ENCODE measurements around the gene LINGO3. TPM values are rescaled to one million over a fixed set of nuclear protein-coding genes. Genes with fewer than 3 reads are reported as not detected.

LINGO3 gene
- total and polyA plus RNA-seq, 2 of the 8 experiments (the other 6 are each of a cell fraction or from before 2014, with no cell fraction given): 0.59 TPM; not detected in 1

DNA sequence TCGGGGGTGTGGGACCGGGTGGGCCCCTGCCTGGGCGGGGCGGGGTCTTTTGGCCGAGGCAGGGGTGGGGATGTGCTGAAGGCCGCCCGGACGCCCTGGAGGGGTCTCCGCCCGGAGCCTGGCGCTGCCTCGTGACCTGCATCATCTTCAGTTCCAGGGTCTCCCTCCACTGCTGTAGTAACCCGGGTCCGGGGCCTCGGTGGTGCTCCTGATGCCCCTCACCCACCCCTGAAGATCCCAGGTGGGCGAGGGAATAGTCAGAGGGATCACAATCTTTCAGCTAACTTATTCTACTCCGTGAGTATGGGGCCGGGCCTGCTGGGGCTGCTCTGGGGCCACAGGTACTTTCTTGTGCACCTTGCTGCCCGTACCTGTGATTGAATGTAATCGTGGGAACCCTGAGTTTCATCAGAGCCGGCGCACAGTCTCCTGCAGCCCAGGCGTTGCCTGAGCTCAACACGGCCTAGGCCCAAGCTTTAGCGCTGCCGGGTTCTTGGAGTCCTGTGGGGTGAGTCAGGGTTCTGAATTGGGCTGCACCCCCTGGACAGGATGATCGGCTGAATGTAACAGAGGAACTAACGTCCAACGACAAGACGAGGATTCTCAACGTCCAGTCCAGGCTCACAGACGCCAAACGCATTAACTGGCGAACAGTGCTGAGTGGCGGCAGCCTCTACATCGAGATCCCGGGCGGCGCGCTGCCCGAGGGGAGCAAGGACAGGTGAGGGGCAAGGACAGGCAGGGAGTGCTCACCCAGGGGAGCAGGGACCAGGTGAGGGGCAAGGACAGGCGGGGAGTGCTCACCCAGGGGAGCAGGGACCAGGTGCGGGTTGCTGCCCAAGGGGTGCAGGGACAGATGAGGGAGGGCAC, 36.5 kb downstream of the LINGO3 start (continued):
- TF ChIP-seq, protein P1, sequence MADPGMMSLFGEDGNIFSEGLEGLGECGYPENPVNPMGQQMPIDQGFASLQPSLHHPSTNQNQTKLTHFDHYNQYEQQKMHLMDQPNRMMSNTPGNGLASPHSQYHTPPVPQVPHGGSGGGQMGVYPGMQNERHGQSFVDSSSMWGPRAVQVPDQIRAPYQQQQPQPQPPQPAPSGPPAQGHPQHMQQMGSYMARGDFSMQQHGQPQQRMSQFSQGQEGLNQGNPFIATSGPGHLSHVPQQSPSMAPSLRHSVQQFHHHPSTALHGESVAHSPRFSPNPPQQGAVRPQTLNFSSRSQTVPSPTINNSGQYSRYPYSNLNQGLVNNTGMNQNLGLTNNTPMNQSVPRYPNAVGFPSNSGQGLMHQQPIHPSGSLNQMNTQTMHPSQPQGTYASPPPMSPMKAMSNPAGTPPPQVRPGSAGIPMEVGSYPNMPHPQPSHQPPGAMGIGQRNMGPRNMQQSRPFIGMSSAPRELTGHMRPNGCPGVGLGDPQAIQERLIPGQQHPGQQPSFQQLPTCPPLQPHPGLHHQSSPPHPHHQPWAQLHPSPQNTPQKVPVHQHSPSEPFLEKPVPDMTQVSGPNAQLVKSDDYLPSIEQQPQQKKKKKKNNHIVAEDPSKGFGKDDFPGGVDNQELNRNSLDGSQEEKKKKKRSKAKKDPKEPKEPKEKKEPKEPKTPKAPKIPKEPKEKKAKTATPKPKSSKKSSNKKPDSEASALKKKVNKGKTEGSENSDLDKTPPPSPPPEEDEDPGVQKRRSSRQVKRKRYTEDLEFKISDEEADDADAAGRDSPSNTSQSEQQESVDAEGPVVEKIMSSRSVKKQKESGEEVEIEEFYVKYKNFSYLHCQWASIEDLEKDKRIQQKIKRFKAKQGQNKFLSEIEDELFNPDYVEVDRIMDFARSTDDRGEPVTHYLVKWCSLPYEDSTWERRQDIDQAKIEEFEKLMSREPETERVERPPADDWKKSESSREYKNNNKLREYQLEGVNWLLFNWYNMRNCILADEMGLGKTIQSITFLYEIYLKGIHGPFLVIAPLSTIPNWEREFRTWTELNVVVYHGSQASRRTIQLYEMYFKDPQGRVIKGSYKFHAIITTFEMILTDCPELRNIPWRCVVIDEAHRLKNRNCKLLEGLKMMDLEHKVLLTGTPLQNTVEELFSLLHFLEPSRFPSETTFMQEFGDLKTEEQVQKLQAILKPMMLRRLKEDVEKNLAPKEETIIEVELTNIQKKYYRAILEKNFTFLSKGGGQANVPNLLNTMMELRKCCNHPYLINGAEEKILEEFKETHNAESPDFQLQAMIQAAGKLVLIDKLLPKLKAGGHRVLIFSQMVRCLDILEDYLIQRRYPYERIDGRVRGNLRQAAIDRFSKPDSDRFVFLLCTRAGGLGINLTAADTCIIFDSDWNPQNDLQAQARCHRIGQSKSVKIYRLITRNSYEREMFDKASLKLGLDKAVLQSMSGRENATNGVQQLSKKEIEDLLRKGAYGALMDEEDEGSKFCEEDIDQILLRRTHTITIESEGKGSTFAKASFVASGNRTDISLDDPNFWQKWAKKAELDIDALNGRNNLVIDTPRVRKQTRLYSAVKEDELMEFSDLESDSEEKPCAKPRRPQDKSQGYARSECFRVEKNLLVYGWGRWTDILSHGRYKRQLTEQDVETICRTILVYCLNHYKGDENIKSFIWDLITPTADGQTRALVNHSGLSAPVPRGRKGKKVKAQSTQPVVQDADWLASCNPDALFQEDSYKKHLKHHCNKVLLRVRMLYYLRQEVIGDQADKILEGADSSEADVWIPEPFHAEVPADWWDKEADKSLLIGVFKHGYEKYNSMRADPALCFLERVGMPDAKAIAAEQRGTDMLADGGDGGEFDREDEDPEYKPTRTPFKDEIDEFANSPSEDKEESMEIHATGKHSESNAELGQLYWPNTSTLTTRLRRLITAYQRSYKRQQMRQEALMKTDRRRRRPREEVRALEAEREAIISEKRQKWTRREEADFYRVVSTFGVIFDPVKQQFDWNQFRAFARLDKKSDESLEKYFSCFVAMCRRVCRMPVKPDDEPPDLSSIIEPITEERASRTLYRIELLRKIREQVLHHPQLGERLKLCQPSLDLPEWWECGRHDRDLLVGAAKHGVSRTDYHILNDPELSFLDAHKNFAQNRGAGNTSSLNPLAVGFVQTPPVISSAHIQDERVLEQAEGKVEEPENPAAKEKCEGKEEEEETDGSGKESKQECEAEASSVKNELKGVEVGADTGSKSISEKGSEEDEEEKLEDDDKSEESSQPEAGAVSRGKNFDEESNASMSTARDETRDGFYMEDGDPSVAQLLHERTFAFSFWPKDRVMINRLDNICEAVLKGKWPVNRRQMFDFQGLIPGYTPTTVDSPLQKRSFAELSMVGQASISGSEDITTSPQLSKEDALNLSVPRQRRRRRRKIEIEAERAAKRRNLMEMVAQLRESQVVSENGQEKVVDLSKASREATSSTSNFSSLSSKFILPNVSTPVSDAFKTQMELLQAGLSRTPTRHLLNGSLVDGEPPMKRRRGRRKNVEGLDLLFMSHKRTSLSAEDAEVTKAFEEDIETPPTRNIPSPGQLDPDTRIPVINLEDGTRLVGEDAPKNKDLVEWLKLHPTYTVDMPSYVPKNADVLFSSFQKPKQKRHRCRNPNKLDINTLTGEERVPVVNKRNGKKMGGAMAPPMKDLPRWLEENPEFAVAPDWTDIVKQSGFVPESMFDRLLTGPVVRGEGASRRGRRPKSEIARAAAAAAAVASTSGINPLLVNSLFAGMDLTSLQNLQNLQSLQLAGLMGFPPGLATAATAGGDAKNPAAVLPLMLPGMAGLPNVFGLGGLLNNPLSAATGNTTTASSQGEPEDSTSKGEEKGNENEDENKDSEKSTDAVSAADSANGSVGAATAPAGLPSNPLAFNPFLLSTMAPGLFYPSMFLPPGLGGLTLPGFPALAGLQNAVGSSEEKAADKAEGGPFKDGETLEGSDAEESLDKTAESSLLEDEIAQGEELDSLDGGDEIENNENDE (IDR thresholded peaks at IDR 0.05; ENCODE audit: insufficient replicate concordance, low read length): no peak
- TF ChIP-seq, protein P2, sequence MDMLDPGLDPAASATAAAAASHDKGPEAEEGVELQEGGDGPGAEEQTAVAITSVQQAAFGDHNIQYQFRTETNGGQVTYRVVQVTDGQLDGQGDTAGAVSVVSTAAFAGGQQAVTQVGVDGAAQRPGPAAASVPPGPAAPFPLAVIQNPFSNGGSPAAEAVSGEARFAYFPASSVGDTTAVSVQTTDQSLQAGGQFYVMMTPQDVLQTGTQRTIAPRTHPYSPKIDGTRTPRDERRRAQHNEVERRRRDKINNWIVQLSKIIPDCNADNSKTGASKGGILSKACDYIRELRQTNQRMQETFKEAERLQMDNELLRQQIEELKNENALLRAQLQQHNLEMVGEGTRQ (IDR thresholded peaks at IDR 0.05; ENCODE audit: low read length): no peak
- TF ChIP-seq, protein P3, sequence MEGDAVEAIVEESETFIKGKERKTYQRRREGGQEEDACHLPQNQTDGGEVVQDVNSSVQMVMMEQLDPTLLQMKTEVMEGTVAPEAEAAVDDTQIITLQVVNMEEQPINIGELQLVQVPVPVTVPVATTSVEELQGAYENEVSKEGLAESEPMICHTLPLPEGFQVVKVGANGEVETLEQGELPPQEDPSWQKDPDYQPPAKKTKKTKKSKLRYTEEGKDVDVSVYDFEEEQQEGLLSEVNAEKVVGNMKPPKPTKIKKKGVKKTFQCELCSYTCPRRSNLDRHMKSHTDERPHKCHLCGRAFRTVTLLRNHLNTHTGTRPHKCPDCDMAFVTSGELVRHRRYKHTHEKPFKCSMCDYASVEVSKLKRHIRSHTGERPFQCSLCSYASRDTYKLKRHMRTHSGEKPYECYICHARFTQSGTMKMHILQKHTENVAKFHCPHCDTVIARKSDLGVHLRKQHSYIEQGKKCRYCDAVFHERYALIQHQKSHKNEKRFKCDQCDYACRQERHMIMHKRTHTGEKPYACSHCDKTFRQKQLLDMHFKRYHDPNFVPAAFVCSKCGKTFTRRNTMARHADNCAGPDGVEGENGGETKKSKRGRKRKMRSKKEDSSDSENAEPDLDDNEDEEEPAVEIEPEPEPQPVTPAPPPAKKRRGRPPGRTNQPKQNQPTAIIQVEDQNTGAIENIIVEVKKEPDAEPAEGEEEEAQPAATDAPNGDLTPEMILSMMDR (IDR thresholded peaks at IDR 0.05; ENCODE audit: control extremely low read depth in 1 of 3, insufficient read depth in 1 of 3, low read depth in 1 of 3, low read length in 3 of 3): no peak
- TF ChIP-seq, protein P4, sequence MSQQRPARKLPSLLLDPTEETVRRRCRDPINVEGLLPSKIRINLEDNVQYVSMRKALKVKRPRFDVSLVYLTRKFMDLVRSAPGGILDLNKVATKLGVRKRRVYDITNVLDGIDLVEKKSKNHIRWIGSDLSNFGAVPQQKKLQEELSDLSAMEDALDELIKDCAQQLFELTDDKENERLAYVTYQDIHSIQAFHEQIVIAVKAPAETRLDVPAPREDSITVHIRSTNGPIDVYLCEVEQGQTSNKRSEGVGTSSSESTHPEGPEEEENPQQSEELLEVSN (IDR thresholded peaks at IDR 0.05): no peak
